ENCODE measurements around the gene SIGLEC15.

SIGLEC15 gene

GRCh38 chr18:45887585-45887984 is 62.1 kb downstream of the SIGLEC15 start:
- no peak for DNase-seq

- no peak for DNase-seq
Observed at GRCh38 chr18:45889419-45890064, 64.1 kb downstream of the SIGLEC15 start.

- no peak for DNase-seq
Observed at GRCh38 chr18:45890606-45891005, 65.1 kb downstream of the SIGLEC15 start.

- DNase-seq, result no peak
Observed at GRCh38 chr18:45891806-45892205, 66.3 kb downstream of the SIGLEC15 start.
